ENCODE data around the gene STIM1. TPM values are rescaled to one million over a fixed set of nuclear protein-coding genes. Genes with fewer than 3 reads are reported as not detected.

Gene STIM1
- total and polyA plus RNA-seq, 10 of the 15 experiments (the other 5 are each of a cell fraction or from before 2014, with no cell fraction given): 8.6 to 57.7 (median 29.3) TPM

- TF ChIP-seq IRF5 (IDR thresholded peaks at IDR 0.05; ENCODE audit: borderline replicate concordance): no peak
Measured at GRCh38 chr11:4134806-4135205, 279.3 kb downstream of the STIM1 start (continued).

- in situ Hi-C loops (cut with MboI): no loop called here
- Histone ChIP-seq H2AFZ (ENCODE audit: control insufficient read depth, low read depth, low read length) (no peak overlapping the region), H3K4me1 (ENCODE audit: control insufficient read depth, insufficient read depth, low read length) (no peaks in the 10 kb centered on the region), H3K9ac (ENCODE audit: control insufficient read depth, insufficient read depth, low read length) (no peak overlapping the region), H3K36me3 (ENCODE audit: control insufficient read depth in 2 of 2, insufficient read depth in 2 of 2, low read length in 1 of 2) (peaks cover 2 to 26% of the 10 kb centered on the region in 2 experiments), H3K79me2 (ENCODE audit: control insufficient read depth, insufficient read depth, low read length) (no peaks in the 10 kb centered on the region), H3K4me2 (ENCODE audit: control insufficient read depth, insufficient read depth) (no peak overlapping the region), H3K4me3 (no peak overlapping the region), H3K9me3 (replicated peaks; ENCODE audit: control insufficient read depth, insufficient read depth, low read length) (peaks cover 8% of the 10 kb centered on the region; the same call in 2 of the 3 replicates), H4K20me1 (ENCODE audit: control insufficient read depth, insufficient read depth) (no peaks in the 10 kb centered on the region), H3K27me3 (replicated peaks in 1 of 2; ENCODE audit: control insufficient read depth in 2 of 2, insufficient read depth in 2 of 2, low read length in 1 of 2) (no peaks in the 10 kb centered on the region), H3K27ac (ENCODE audit: control insufficient read depth, insufficient read depth) (no peak overlapping the region)
- DNase-seq (ENCODE audit: low read depth, low spot score) (no peak), FAIRE-seq (no peak), ATAC-seq (no peak)
- POLR2A ChIA-PET: no interaction called here
- SMC1A ChIA-PET (ENCODE audit: uncharacterized antibody, unreplicated experiment): no interaction called here
- RAD21 ChIA-PET (ENCODE audit: unreplicated experiment): no interaction called here
- TSS peak; percentile 71 for BruUV-seq (replicated peaks)
- TF ChIP-seq GATAD2B (conservative IDR thresholded peaks at IDR 0.05; ENCODE audit: low read depth) (no peak), EZH2 (IDR thresholded peaks at IDR 0.05; ENCODE audit: borderline replicate concordance, control insufficient read depth, low read depth, low read length) (no peak), BACH1 (IDR thresholded peaks at IDR 0.05; ENCODE audit: borderline replicate concordance) (no peak), MLLT1 (IDR thresholded peaks at IDR 0.05) (no peak), NFYA (IDR thresholded peaks at IDR 0.05; ENCODE audit: borderline replicate concordance, low read depth, low read length) (no peak), SP1 (IDR thresholded peaks at IDR 0.05; ENCODE audit: low read depth, low read length) (no peak), DPF2 (IDR thresholded peaks at IDR 0.05) (no peak), CBFB (IDR thresholded peaks at IDR 0.05; ENCODE audit: low read depth) (no peak), CHD2 (IDR thresholded peaks at IDR 0.05; ENCODE audit: borderline replicate concordance, low read depth, low read length) (no peak), PAX8 (IDR thresholded peaks at IDR 0.05) (no peak), NR2F1 (conservative IDR thresholded peaks at IDR 0.05) (no peak), CUX1 (IDR thresholded peaks at IDR 0.05; ENCODE audit: insufficient replicate concordance, low read depth, low read length) (no peak), SMC3 (IDR thresholded peaks at IDR 0.05; ENCODE audit: borderline replicate concordance, low read length) (no peak), MEF2A (IDR thresholded peaks at IDR 0.05; ENCODE audit: insufficient read depth, low read depth, low read length) (no peak)
- CTCF ChIA-PET: no interaction called here
- WGBS (ENCODE audit: insufficient coverage, insufficient replicate concordance, low lambda C conversion rate, missing lambda C conversion rate): 94% methylated on average over 1 of the region's 1 CpG
- intact Hi-C loops (cut with micrococcal nuclease; ENCODE audit: unreplicated experiment): no loop called here
Measured at GRCh38 chr11:4138497-4138896, 283.0 kb downstream of the STIM1 start.

Measured in GM12878 (cell line).